K562 (cell line): Measurements from ENCODE around the gene GPM6B.

ENCODE experiments used
- ARNT ChIP-seq, 2 experiments: fragments of 450-650 bp; IDR thresholded peaks; 2 replicates each; pipeline ENCODE4 v1.6.1; 2016; ENCODE audit warnings: mild to moderate bottlenecking in 1 of 2
- ATF6 ChIP-seq: sonication (generic); formaldehyde crosslinking; IDR thresholded peaks from 2 replicates; pipeline ENCODE4 v1.4.0; 2020; ENCODE audit warnings: mild to moderate bottlenecking, missing genetic modification reagents
- CTCF ChIP-seq, 3 experiments: IDR thresholded peaks in 2 of 3; conservative IDR thresholded peaks in 1 of 3; 2 replicates each; pipeline ENCODE4 v1.5.1; 2011 to 2012; ENCODE audit warnings: low read length in 3 of 3, mild to moderate bottlenecking in 3 of 3, control low read depth in 2 of 3, improper control_type of control experiment in 1 of 3, inconsistent platforms in 1 of 3, low read depth in 1 of 3, mixed read lengths in 1 of 3, moderate library complexity in 1 of 3; ENCODE audit not compliant: insufficient read depth in 2 of 3
- DNMT1 ChIP-seq: fragments of 450-650 bp; IDR thresholded peaks from 2 replicates; pipeline ENCODE4 v1.6.1; 2016; ENCODE audit warnings: antibody characterized with exemption, mild to moderate bottlenecking
- EP300 ChIP-seq: IDR thresholded peaks from 2 replicates; pipeline ENCODE4 v1.6.1; 2012; ENCODE audit warnings: low read length, improper control_type of control experiment
- EZH2 ChIP-seq: IDR thresholded peaks from 2 replicates; pipeline ENCODE4 v1.6.1; 2012; ENCODE audit warnings: low read depth, mild to moderate bottlenecking, inconsistent platforms, low read length, borderline replicate concordance
- MTA2 ChIP-seq: fragments of 450-650 bp; IDR thresholded peaks from 2 replicates; pipeline ENCODE4 v1.6.1; 2016; ENCODE audit warnings: low read depth
- MYBL2 ChIP-seq, 2 experiments: fragments of 450-650 bp in 1 of 2; sonication (generic) in 1 of 2; formaldehyde crosslinking in 1 of 2; IDR thresholded peaks; 2 replicates each; pipeline versions ENCODE4 v1.6.1 to v1.8.1; 2017 to 2022; ENCODE audit warnings: borderline replicate concordance in 1 of 2, inconsistent platforms in 1 of 2, low read depth in 1 of 2, mild to moderate bottlenecking in 1 of 2, missing genetic modification reagents in 1 of 2, moderate library complexity in 1 of 2
- POLR2A ChIP-seq: fragments of 450-650 bp; conservative IDR thresholded peaks from 2 replicates; pipeline ENCODE4 v1.6.1; 2016
- REST ChIP-seq, 2 experiments: fragments of 450-650 bp; formaldehyde crosslinking in 1 of 2; IDR thresholded peaks; 2 replicates each; pipeline versions ENCODE4 v1.4.0 to v1.6.1; 2014 to 2020; ENCODE audit warnings: mild to moderate bottlenecking in 2 of 2, borderline replicate concordance in 1 of 2, low read depth in 1 of 2
- RNF219 ChIP-seq: fragments of 250-450 bp; sonication (Bioruptor Pico); IDR thresholded peaks from 2 replicates; pipeline ENCODE4 v1.5.0; 2022; ENCODE audit warnings: mild to moderate bottlenecking
- ZBTB33 ChIP-seq: sonication (generic); formaldehyde crosslinking; IDR thresholded peaks from 2 replicates; pipeline ENCODE4 v1.8.1; 2023; ENCODE audit warnings: mild to moderate bottlenecking, missing genetic modification reagents
- ZNF644 ChIP-seq: fragments of 200-800 bp; sonication (Bioruptor generic); IDR thresholded peaks from 2 replicates; pipeline ENCODE4 v1.6.1; 2016; ENCODE audit warnings: low read depth, missing genetic modification characterization, missing compliant biosample characterization

- no peak for TF ChIP-seq CTCF (IDR thresholded peaks at IDR 0.05 in 2 of 3, conservative IDR thresholded peaks at IDR 0.05 in 1 of 3; ENCODE audit: insufficient read depth in 2 of 3, low read depth in 1 of 3, low read length in 3 of 3)
- TF ChIP-seq DNMT1, result no peak
- TF ChIP-seq EZH2, result no peak
- TF ChIP-seq POLR2A, result no peak
- no peak for TF ChIP-seq EP300
- TF ChIP-seq ATF6 (CRISPR knock-in tag), result no peak
- no peak for TF ChIP-seq ARNT (IDR thresholded peaks at IDR 0.05)
- TF ChIP-seq MYBL2 (IDR thresholded peaks at IDR 0.05; ENCODE audit: low read depth), result no peak
- no peak for TF ChIP-seq MYBL2 (CRISPR knock-in tag; IDR thresholded peaks at IDR 0.05; ENCODE audit: borderline replicate concordance)
- no peak for TF ChIP-seq ZBTB33 (CRISPR knock-in tag)
- TF ChIP-seq ZNF644 (tag), result no peak
- TF ChIP-seq RNF219 (CRISPR knock-in tag), result no peak
- no peak for TF ChIP-seq REST (IDR thresholded peaks at IDR 0.05; ENCODE audit: borderline replicate concordance)
- TF ChIP-seq REST (CRISPR knock-in tag; IDR thresholded peaks at IDR 0.05; ENCODE audit: low read depth), result no peak
- TF ChIP-seq MTA2, result no peak
Observed at GRCh38 chrX:13836575-13836974, 19.7 kb upstream of the GPM6B start.
